Measurements from ENCODE around the gene PTK6.

The PTK6 gene

GRCh38 chr20:63556873-63557478 lies 19.8 kb upstream of the PTK6 start:
- DNase-seq: no peak

DNA sequence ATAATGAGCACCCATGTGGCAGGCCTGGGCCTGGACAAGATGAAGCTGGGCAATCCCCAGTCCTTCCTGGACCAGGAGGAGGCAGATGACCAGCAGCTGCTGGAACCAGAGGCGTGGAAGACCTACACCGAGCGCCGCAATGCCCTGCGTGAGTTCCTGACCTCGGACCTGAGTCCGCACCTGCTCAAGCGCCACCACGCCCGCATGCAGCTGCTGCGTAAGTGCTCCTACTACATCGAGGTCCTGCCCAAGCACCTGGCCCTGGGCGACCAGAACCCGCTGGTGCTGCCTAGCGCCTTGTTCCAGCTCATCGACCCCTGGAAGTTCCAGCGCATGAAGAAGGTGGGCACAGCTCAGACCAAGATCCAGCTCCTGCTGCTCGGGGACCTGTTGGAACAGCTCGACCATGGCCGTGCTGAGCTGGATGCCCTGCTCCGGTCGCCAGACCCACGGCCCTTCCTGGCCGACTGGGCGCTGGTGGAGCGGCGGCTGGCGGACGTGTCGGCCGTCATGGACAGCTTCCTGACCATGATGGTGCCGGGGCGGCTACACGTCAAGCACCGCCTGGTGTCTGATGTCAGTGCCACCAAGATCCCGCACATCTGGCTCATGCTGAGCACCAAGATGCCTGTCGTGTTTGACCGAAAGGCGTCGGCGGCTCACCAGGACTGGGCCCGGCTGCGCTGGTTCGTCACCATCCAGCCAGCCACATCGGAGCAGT lies 18.6 kb upstream of the PTK6 start:
- no peak for DNase-seq

- no peak for DNase-seq
These were observed 17.4 kb upstream of the PTK6 start for GRCh38 chr20:63554361-63555278.

DNA sequence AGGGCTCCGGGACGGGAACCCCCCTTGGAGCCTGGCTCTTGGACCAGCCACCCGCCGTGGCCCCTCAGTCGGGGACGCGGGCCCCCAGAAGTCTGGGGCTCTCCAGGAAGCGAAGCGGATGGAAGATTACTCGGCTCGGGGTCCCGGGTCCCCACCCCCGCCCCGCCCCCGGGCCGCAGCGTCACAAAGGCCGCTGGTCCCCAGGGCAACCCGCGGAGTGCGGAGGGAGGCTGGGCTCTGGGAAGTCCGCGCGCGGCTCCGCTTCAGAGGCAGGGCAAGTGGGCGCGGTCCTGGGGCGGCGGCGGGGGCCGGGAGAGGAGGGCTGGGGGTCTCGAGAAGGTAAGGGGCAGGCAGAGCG lies 16.7 kb upstream of the PTK6 start, which contains the start of gene FNDC11:
FNDC11 (plus strand) TSS at position 227 of the 358 bp plus-strand sequence. CDS start 1,505 bp downstream, outside the sequence.
- no peak for DNase-seq

DNA sequence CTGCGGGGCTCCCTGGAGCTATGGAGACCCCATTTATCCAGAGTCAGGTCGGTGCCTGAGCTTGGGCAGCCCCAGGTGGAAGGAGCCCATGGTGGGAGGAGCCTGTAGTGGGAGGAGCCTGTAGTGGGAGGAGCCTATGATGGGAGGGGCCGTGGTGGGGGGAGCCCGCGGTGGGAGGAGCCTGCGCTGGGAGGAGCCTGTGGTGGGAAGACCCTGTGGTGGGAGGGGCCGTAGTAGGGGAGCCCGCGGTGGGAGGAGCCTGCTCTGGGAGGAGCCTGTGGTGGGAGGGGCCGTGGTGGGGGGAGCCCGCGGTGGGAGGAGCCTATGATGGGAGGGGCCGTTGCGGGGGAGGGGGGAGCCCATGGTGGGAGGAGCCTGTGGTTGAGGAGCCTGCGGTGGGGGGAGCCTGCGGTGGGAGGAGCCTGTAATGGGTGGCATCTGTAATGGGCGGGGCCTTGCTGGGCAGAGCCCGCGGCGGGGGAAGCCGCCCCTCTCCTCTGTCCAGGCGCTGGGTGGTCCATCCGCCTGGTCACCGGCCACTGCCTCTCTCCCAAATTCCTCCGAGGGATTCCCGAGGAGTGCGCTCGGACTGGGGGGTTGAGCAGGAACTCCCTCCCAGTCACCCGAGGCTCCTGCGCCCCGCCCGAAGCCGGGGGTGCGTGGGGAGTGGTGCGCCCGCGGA lies 16.2 kb upstream of the PTK6 start:
- peak; percentile 70 for DNase-seq

DNA sequence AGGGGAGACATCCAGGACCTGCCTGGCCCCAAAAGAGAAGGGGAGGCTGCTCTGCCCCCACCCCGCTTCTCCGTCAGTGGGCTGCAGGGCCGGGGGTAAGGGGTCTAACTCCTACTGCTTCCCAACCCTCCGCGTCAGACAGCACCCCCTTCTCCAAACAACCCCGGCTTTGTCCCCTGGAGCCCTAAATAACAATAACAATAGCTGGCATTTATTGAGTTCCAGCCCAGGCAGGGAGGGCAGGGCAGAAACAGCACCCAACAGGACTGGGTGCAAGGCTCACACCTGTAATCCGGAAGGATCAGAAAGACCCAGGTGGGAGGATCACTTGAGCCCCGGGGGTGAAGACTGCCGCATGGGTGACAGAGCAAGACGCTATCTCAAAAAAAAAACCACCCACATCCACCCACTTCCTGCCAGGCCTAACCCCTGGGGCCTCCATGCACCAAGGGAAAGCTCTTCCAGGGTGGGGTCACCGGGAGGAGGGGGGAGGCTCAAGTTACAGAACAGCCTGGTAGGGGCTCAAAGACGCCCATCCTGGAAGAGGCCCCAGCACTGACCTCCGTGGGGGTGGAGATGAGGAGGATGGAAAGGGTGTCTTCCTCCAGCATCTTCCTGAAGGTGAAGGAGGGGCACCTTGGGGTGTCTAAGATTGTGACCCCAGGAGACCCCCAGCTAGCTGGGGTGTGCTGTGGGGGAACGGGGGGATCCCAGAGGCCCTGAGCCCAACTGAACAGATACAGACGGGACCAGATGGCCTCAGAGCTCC lies 15.5 kb upstream of the PTK6 start:
- DNase-seq: no peak

DNA sequence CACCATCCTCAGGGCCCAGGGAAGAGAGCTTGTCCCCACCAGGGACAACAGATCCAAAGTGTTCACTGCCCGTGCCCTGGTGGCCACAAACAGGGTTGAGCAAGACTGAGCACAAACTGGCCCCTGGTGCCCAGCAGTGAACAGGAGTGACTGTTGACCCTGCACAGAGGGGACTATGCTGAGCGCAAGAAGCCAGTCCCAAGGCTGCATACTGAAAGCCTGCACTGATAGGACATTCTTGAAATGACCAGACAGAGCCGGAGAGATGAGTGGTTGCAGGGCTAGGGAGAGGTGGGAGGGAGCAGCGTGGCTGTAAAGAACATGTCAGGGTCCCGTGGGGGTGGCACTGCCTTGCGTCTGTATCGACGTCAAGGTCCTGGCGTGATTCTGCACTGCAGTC lies 13.9 kb upstream of the PTK6 start:
- no peak for DNase-seq

DNA sequence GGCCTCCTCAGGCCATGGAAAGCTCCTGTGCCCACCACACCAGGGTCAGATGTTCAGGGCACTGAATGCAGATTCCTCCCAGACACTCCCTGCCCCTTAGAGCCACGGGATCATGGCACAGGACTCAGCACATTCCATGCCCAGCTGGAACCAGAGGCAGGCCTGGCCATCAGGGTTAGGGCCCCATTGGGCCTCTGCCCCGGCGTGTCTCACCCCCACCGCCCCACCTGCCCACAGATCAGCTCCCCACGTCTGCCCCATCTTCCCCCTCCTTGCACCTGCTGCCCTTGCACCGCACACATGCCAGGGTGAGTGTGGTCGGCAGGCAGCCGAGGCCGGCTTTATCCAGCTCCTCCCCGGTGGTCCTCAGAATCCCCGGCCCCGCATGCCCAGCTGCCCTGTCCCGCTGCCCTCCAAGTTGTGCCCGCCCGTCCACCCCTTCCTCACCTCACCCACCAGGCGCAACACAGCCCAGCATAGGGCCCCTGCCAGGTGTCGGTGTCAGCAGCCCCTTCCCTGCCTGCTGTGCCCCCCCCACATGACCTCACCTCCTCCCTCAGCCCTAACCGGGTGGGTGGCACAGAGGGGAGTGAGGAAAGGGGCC lies 12.6 kb upstream of the PTK6 start:
- no peak for DNase-seq

DNA sequence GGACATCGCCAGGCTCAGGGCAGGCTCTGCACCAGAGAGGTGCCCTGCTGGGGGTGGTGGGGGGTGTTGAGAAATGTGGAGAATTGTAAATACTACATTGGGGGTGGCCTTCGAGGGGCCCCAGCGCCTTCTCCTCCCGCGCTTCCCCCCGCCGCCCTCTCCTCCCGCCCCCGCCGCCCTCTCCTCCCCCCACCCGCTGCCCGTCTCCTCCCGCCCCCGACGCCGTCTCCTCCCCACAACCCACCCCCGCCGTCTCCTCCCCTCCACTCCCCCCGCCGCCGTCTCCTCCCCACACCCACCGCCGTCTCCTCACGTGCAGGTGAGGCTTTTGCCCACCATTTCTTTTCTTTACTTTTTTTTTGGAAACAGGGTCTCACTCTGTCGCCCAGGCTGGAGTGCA lies 11.8 kb upstream of the PTK6 start:
- no peak for DNase-seq

DNA sequence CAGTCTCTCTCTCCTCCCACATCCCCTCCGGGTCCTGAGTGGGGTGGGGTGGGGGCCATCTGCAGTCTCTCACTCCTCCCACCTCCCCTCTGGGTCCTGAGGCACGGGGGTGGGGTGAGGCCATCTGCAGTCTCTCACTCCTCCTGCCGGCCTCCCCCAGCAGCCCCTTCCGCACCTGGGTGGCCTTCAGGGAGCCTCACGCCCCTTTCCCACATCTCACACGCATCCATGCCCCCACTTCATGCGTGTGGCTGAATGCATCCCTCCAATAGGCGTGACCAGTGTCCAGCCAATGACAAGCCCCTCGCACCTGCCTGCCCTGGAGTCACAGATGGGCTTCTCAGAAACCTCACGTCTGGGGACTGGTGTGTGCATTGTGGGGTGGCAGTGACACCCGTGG lies 11.4 kb upstream of the PTK6 start:
- no peak for DNase-seq

DNA sequence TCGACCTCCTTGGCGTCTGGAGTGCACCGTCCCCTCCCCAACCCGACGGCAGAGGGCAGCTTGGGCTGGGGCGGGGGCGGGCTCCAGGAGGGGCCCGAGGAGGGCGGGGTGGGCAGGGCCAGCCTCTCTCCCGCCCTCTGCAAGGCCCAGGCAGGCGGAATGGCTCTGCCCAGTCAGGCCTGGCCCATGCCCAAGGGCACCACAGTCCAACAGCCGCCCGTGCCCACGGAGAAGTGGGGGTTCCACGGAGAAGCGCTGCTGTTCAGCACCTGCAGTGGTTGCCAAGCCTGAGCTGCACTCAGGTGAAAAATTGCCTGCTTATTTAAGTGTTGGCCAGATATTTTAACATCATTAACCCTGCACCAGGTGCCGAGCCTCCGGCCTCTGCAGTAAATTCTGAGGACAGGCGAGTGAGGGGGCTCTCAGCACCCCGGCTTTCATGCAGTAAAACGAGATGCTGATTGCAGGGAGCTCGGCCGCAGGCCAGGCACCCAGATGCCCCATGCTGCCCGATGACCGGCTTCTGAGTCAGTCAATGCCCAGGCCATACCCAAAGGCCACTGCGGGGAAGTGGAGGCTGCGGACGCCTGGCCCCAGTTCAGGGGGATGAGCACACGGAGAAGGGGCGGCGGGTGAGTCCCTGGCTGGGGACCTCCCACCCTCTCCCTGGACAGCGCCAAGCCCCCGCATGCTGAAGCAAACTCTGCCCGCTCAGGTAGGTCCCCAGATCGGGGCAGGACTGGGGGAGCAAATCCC lies 10.7 kb upstream of the PTK6 start, which contains the start of gene SRMS:
SRMS (minus strand) TSS at position 25 of the 756 bp plus-strand sequence. CDS start 286 bp downstream, outside the sequence.
- DNase-seq: no peak

GRCh38 chr20:63546956-63547724 lies 10.0 kb upstream of the PTK6 start:
- no peak for DNase-seq

DNA sequence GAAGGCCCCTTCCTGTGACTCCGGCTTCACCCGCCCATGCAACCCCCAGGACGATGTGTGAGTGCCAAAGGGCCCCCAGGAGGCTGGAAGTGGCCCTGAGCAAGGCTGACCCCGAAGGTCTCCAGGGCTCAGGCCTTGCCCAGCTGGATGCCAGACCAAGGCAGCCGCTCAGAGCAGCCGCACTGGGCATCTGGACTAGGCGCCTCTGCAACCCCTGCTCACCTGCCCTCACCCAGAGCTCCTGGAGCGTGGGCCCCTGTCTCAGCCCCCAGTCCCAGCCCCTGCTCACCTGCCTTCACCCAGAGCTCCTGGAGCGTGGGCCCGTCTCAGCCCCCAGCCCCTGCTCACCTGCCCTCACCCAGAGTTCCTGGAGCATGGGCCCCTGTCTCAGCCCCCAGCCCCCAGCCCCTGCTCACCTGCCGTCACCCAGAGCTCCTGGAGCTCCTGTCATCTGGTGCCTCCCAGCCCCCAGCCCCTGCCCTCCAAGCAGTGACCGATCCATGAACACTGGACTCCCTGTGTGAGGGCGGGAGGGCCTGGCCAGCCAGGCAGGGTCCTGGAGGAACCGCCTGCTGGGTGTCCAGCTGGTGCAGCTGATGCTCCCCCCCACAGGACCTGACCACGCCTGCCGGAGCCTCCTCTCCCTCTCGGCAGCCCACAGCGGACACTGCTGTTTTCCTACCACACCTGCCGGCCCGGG lies 9.2 kb upstream of the PTK6 start:
- DNase-seq: no peak

- DNase-seq: no peak
These were observed 8.6 kb upstream of the PTK6 start for GRCh38 chr20:63545814-63546213.

DNA sequence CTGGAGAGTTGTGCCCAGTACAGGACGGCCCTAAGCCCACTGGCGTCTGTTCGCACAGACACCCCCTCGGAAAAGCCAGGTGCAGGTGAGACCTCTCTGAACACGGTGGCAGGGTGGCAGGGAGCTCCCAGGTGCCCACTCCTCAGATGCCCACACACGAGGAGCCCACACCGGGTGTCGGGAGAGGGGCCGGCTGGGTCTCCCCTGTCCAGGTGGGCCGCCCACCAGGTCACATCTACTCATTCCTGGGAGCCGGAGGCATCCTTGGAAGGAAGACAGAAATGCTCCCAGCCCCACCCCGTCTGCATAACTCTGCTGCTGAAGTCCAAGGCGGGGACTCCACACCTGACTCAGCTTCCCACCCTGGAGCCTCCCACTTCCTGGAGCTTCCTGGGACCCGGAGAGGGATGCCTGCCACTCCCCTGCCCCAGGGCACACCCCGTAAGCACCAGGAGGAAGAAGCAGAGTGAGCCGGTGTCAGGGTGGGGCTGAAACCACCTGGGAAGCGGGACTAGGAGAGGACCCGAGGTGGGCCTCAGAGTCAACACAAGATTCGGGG lies 7.9 kb upstream of the PTK6 start:
- DNase-seq: no peak

GRCh38 chr20:63544241-63544957 lies 7.2 kb upstream of the PTK6 start:
- no peak for DNase-seq

DNA sequence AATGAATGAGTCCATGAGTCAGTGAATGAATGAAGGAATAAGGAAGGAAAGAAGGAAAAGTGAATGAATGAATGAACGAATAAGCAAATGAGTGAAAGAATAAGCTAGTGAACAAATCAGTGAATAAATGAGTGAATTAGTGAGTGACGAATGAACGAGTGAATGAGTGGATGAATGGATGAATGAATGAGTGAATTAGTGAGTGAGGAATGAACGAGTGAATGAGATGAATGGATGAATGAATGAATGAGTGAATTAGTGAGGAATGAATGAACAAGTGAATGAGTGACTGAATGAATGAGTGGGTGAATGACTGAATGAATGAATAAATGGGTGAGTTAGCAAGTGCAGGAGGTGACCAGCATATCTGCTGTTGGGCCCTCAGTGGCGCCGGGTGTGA lies 6.6 kb upstream of the PTK6 start:
- DNase-seq: no peak

GRCh38 chr20:63543131-63543530 lies 6.0 kb upstream of the PTK6 start:
- no peak for DNase-seq

- no peak for DNase-seq
These were observed 5.5 kb upstream of the PTK6 start for GRCh38 chr20:63542696-63543095.

All from NCI-H526 treated with DMSO at 0.1 percent for 48 hours (cell line).